HG03575 (cell line): ENCODE measurements around the gene C3orf70.

Experiments
- ATAC-seq: cut with Tn5 transposase; IDR thresholded peaks from one replicate; pipeline ENCODE4 v1.9.1; 2021; ENCODE audit not compliant: unreplicated experiment, insufficient number of reproducible peaks, low FRiP score; ENCODE audit errors: extremely low read depth

The C3orf70 gene

GRCh38 chr3:185094697-185095096 is 58.2 kb downstream of the C3orf70 start:
- ATAC-seq: no peak

GRCh38 chr3:185093116-185093515 is 59.7 kb downstream of the C3orf70 start:
- ATAC-seq: no peak

DNA sequence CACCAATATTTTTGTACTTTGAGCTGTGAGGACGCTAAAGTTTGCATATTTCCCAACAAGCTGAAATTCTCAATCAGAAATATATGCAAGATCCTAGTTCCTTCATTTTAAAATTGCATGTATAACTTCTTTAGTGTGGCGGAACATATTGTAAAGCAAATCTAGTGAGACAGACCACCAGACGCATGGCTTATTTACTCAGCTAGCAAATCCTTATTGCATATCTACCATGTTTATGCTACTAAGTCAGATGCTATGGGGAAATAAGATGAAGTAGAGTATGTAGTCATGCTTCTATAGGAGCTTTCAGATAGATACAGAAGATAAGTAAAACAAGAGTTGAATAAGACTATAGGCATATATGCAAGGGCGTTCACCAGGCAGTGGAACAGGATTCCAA is 62.0 kb downstream of the C3orf70 start:
- no peak for ATAC-seq

DNA sequence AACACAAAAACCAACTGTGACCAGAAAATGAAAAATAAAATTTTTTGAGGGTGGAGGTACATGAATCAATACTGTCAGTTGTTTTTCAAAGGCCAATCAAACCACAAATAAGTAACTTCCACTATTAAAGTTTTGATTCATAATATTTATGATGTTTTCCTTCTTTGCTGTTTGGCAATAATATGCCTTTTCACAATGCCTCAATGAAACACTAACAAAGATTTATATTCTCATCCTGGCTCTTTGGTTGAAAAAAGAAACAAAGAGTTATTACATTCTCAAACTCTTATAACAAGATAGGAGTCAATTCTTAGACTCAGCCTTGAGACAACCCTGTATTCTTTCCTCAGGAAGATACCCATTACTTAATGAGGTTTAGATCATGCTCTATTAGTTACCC is 63.1 kb downstream of the C3orf70 start:
- ATAC-seq: no peak

DNA sequence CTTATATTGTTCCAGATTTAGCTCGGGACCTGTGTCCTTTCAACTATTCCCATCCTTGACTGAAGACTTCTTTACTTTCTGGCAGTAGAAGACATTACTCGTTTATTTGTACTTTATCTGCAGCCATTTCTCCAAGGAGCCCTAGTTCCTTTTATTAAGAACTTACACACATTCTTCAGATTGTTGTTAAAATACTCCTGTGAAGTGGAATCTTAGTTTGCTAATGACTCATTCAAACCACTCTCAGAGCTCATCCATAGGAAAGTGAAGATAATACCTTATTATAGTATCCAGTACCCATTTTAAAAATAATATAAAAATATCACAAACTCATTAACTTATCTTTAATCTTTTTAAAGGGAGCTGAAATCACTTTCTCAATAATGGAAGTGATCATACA is 63.5 kb downstream of the C3orf70 start:
- ATAC-seq: no peak

DNA sequence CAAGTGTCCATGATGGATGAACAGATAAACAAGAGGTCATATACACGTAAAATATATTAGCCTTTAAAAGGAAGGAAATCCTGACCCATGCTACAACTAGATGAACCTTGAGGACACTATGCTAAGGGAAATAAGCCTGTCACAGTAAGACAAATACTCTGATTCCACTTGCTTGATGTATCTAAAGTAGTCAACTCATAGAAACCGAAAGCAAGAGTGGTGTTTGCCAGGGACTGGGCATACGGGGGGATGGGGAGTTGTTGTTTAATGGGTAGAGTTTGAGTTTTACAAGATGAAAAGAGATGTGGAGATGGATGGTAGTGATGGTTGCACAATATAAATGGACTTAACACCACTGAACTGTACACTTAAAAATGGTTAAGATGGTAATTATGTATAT is 65.4 kb downstream of the C3orf70 start:
- ATAC-seq: no peak

- ATAC-seq: no peak
Observed at GRCh38 chr3:185084901-185085300, 68.0 kb downstream of the C3orf70 start.

DNA sequence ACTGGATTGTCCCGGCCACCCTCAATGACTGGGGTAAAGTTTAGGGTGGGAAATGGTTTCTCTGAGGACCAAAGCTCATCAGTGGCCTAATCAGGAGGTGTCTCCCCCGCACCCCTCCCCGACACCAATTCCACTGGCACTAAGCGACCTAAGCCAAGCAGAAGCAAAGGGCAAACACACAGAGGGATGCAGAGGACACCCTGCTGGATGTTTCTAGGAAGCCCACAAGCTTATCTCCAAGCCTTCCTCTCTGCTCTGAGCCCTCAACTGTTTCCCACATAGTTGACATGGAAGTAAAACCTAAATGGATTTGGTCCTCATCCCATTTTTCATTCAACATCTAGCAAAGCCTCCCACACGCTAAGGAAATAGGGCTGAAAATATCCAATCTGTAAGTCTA is 68.5 kb downstream of the C3orf70 start:
- no peak for ATAC-seq

GRCh38 chr3:185082829-185083228 is 70.0 kb downstream of the C3orf70 start:
- ATAC-seq: no peak

DNA sequence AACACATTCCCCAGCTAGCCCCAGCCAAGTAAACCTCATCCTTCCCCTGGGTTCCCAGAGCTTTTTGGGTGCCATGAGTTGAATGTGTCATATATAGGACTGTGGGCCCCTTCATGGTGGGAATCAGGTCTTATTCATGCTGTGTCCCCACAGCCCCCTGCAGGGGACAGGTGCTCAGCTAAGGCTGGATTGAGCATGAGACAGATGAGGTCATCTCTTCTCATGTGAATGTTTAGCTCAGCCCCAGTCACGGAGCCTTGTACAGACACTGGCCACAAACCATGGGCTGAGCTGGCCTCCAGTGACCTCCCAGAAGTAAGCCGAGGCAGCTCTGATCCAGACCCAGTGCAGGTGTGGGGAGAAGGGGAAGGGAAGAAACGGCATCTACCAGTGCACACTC is 70.7 kb downstream of the C3orf70 start:
- no peak for ATAC-seq

DNA sequence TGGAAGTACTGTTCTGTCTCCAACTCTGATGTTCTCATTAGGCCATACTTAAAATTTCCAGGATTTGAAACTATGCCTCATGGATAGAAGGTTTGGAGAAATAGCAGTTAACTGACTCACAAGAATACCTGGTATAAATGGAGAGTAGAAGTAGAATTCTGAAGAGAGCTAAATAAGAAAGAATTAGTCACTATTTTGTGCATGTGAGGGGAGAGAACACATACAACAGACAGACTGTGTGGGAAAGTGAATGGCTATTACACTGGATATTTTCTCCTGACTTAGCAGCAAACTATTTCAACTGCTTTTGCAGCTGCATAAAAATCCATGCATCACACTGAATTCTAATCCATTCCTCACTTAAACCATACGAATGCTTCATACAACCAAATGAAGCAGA is 71.3 kb downstream of the C3orf70 start:
- ATAC-seq: no peak

- no peak for ATAC-seq
Observed at GRCh38 chr3:185079625-185080024, 73.2 kb downstream of the C3orf70 start.

DNA sequence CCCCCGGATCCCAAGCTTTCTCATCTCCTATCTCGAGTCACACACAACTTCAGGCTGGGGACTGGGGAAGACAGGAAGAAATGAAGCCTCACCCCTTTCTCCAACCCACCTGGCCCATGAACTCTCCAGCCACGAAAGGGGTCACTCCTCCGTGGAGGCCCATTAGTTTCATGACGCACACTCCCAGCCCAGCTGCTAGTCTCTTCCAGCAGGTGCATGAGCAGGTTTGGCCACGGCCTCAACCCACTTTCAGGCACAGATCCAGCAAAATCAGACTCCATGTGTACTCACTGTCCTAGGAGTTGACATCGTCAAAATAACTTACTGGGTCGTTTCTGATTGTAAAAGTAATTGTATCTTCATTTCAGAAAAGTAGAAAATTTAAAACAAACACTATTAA is 76.6 kb downstream of the C3orf70 start:
- ATAC-seq: no peak

DNA sequence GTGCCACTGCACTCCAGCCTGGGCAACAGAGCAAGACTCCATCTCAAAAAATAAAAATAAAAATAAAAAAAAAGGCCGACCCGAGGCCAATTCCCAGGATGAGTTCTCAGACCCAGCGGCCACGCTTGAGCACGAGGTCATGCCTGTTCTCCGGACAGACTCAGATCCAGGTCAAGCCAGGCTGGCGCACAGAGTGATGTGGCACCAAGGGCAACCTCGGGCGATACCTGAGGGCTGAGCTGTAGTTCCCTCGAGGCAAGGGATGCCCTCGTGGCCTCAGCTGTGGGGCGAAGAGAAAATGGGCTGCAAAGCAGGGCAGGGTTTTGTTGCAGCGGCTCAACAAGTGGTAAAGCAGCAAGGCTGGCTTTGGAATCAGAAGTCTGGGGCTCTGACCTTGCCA is 77.3 kb downstream of the C3orf70 start:
- ATAC-seq: no peak

DNA sequence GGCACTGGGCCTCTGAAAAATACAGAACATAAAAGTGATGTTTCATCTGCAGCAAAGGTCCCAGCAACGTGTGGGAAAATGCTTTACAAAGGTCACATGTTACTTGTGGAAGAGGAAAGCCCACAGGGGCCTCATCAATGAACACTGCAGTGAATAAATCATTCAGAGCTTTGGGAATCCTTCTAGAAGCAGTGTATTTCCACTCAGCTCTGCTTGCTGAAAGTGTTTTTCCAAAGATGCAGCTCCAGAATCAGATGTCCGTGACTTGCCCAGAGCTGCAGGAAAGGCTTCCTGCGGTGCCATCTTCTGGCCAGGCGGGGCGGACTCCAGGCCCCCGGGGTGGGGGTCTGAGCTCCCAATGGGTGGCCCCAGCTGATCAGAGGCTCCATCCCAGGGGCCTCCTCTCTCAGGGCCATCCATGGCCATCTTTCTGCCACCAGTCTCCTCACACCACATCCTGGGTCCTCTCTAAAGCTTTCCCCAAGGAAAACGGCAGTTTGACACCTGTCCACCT is 81.5 kb downstream of the C3orf70 start:
- ATAC-seq: no peak

GRCh38 chr3:185070491-185071286 is 82.2 kb downstream of the C3orf70 start:
- ATAC-seq: no peak

DNA sequence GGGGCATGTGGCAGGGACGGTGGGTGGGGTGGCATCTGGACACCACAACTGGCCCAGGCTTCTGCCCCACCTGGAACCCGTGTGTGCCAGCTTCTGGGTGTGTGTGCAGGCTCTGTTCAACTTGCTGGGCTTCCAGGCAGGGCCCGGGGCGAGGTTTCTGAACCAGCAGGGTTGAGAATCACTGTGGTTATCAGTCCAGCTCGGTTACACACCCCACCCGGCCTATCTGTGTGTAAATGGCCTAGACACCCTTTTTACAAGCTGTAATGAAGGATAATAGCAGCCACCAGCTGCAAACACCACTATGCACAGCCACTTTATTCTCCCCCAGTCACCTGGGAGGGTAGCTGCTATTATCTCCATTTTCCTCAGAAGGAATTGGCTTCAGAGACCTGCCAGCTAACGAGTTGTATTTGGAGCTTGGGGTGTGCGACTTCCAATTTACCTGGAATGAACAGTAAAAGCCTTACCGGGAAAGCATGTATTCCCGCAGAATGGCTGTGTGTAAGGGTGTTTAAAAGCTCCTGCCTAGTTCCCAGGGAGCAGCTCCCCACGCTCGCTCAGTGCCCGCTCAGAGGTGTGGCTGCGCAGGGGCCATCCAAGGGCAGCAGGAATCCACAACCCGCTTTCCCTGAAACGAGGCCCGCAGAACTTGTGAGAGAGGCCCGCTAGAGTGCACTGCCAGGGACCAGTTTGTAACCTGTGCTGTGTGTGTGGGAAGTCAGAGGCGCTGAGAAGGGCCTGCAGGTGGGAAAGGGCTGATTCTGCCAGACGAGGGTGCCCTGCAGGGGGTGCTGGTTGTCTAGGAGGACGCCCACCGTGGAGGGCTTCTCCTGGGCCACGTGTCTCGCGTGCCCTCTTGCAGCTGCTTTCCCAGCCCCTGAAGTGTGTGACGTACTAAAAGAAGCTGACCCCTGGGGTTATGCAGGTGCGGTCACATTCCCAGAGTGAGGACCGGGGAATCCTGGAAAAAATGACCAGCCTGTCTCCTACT is 83.5 kb downstream of the C3orf70 start:
- ATAC-seq: no peak

- ATAC-seq: no peak
Observed at GRCh38 chr3:185067173-185067572, 85.7 kb downstream of the C3orf70 start.

GRCh38 chr3:185066251-185066650 is 86.6 kb downstream of the C3orf70 start:
- no peak for ATAC-seq

GRCh38 chr3:185065059-185065458 is 87.8 kb downstream of the C3orf70 start:
- no peak for ATAC-seq
